HepG2 (cell line): ENCODE data around the gene ZMYND19. TPM values are rescaled to one million over a fixed set of nuclear protein-coding genes. Genes with fewer than 3 reads are reported as not detected.

Experiments
- MED1 ChIP-seq: sonication (generic); formaldehyde crosslinking; IDR thresholded peaks from 2 replicates; pipeline ENCODE4 v1.4.0; 2020; ENCODE audit warnings: missing genetic modification reagents
- NFKB2 ChIP-seq: sonication (generic); formaldehyde crosslinking; IDR thresholded peaks from 2 replicates; pipeline ENCODE4 v1.4.0; 2020; ENCODE audit warnings: missing genetic modification reagents, borderline replicate concordance
- SP1 ChIP-seq, 2 experiments: fragments of 450-650 bp in 1 of 2; sonication (generic) in 1 of 2; formaldehyde crosslinking in 1 of 2; IDR thresholded peaks; 2 replicates each; pipeline versions ENCODE4 v1.4.0 to v1.6.1; 2016 to 2020; ENCODE audit warnings: missing genetic modification reagents in 1 of 2
- ZNF431 ChIP-seq: sonication (generic); formaldehyde crosslinking; IDR thresholded peaks from 2 replicates; pipeline ENCODE4 v1.9.0; 2022; ENCODE audit warnings: missing genetic modification reagents, low read depth, mild to moderate bottlenecking, borderline replicate concordance
- polyA plus RNA-seq, 8 experiments: library from polyadenylated mRNA; depleted of rRNA in 3 of 8; stranded (reverse) in 7 of 8; unstranded in 1 of 8; fragments of >200 nt; fragmentation: Illumina TruSeq in 4 of 8; extraction: Trizol in 4 of 8; gene quantifications; 2 replicates each; pipeline versions ENCODE4 v1.2.1 to v1.2.3, GENCODE V29; 2011 to 2016; ENCODE audit warnings: low read depth in 4 of 8, missing spikeins in 1 of 8, mixed read lengths in 1 of 8; ENCODE audit not compliant: insufficient read depth in 1 of 8
- total RNA-seq, 5 experiments: library from RNA; depleted of rRNA; stranded (reverse); fragments of >200 nt; fragmentation: Illumina TruSeq; extraction: Trizol; gene quantifications; 2 replicates each; pipeline ENCODE4 v1.2.3, GENCODE V29; 2016; ENCODE audit warnings: low read depth in 1 of 5
- TF ChIP-seq, protein P1 (sequence below): sonication (generic); formaldehyde crosslinking; IDR thresholded peaks from 2 replicates; pipeline ENCODE4 v1.4.0; 2020; ENCODE audit warnings: missing genetic modification reagents, borderline replicate concordance
- TF ChIP-seq, protein P2 (sequence below): sonication (generic); formaldehyde crosslinking; conservative IDR thresholded peaks from 2 replicates; pipeline ENCODE4 v1.5.0; 2020; ENCODE audit warnings: missing genetic modification reagents
- TF ChIP-seq, protein P3 (sequence below): sonication (generic); formaldehyde crosslinking; IDR thresholded peaks from 2 replicates; pipeline ENCODE4 v1.5.0; 2020; ENCODE audit warnings: mild to moderate bottlenecking, missing genetic modification reagents
- TF ChIP-seq, protein P4 (sequence below): sonication (generic); formaldehyde crosslinking; conservative IDR thresholded peaks from 2 replicates; pipeline ENCODE4 v1.8.1; 2023; ENCODE audit warnings: missing genetic modification reagents
- TF ChIP-seq, protein P5 (sequence below): sonication (generic); formaldehyde crosslinking; IDR thresholded peaks from 2 replicates; pipeline ENCODE4 v1.8.1; 2023; ENCODE audit warnings: missing genetic modification reagents, mild to moderate bottlenecking, borderline replicate concordance
- TF ChIP-seq, protein P6 (sequence below): IDR thresholded peaks from 2 replicates; pipeline ENCODE4 v1.6.1; 2016; ENCODE audit warnings: missing biosample characterization, missing genetic modification reagents, low read depth
- TF ChIP-seq, protein P7 (sequence below): sonication (generic); formaldehyde crosslinking; IDR thresholded peaks from 2 replicates; pipeline ENCODE4 v1.5.1; 2020; ENCODE audit warnings: mild to moderate bottlenecking, missing genetic modification reagents, moderate library complexity

Gene ZMYND19
- total and polyA plus RNA-seq, 2 of the 13 experiments (the other 11 are each of a cell fraction or from before 2014, with no cell fraction given): 21.3 to 38.7 TPM

DNA sequence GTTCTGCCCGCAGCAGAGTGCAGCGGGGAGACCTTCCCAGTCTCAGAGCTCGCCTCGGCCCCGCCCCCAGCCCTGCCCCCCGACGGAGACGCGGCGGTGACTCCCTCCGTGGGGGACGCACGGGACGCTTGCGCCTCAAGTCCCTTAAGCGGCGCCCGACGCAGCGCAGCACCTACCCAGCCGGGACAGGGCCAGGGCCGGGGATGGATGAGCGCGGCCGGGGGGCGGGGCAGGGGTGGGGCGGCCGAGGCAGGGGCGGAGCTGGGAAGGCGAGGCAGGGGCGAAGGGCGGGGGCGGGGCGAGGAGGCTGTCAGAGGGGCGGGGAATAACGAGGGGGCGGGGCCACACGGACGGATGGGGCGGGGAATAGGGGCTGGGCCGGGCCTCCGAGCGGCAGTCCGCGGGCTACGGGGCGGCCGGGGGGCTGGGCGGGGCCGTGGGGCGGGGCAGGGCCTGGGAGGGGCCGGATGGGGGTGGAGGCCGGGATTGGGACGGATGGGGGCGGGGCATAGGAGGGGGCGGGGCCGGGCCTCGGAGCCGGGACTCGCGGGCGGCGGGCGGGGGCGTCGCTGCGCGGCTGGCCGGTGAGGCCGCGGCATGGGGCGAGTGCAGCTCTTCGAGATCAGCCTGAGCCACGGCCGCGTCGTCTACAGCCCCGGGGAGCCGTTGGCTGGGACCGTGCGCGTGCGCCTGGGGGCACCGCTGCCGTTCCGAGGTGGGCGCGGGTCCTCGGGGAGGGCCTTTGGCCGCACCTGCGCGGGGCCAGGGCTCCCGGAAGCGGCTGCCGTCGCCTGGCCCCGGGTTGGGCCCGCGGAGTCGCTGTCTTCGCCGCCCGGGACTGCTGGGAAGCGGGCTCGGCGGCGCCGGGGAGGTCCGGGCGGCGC is 15.1 kb upstream of the ZMYND19 start, which contains the start of gene ARRDC1 (continued):
- TF ChIP-seq, protein P1, sequence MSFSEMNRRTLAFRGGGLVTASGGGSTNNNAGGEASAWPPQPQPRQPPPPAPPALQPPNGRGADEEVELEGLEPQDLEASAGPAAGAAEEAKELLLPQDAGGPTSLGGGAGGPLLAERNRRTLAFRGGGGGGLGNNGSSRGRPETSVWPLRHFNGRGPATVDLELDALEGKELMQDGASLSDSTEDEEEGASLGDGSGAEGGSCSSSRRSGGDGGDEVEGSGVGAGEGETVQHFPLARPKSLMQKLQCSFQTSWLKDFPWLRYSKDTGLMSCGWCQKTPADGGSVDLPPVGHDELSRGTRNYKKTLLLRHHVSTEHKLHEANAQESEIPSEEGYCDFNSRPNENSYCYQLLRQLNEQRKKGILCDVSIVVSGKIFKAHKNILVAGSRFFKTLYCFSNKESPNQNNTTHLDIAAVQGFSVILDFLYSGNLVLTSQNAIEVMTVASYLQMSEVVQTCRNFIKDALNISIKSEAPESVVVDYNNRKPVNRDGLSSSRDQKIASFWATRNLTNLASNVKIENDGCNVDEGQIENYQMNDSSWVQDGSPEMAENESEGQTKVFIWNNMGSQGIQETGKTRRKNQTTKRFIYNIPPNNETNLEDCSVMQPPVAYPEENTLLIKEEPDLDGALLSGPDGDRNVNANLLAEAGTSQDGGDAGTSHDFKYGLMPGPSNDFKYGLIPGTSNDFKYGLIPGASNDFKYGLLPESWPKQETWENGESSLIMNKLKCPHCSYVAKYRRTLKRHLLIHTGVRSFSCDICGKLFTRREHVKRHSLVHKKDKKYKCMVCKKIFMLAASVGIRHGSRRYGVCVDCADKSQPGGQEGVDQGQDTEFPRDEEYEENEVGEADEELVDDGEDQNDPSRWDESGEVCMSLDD: 0 out of 2 replicates have a peak, but pooled peaks have one; percentile 21
- TF ChIP-seq, protein P2, sequence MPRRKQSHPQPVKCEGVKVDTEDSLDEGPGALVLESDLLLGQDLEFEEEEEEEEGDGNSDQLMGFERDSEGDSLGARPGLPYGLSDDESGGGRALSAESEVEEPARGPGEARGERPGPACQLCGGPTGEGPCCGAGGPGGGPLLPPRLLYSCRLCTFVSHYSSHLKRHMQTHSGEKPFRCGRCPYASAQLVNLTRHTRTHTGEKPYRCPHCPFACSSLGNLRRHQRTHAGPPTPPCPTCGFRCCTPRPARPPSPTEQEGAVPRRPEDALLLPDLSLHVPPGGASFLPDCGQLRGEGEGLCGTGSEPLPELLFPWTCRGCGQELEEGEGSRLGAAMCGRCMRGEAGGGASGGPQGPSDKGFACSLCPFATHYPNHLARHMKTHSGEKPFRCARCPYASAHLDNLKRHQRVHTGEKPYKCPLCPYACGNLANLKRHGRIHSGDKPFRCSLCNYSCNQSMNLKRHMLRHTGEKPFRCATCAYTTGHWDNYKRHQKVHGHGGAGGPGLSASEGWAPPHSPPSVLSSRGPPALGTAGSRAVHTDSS (CRISPR knock-in tag): no peak
- TF ChIP-seq, protein P3, sequence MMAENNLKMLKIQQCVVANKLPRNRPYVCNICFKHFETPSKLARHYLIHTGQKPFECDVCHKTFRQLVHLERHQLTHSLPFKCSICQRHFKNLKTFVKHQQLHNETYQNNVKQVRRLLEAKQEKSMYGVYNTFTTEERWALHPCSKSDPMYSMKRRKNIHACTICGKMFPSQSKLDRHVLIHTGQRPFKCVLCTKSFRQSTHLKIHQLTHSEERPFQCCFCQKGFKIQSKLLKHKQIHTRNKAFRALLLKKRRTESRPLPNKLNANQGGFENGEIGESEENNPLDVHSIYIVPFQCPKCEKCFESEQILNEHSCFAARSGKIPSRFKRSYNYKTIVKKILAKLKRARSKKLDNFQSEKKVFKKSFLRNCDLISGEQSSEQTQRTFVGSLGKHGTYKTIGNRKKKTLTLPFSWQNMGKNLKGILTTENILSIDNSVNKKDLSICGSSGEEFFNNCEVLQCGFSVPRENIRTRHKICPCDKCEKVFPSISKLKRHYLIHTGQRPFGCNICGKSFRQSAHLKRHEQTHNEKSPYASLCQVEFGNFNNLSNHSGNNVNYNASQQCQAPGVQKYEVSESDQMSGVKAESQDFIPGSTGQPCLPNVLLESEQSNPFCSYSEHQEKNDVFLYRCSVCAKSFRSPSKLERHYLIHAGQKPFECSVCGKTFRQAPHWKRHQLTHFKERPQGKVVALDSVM (CRISPR knock-in tag): no peak
- TF ChIP-seq, protein P4, sequence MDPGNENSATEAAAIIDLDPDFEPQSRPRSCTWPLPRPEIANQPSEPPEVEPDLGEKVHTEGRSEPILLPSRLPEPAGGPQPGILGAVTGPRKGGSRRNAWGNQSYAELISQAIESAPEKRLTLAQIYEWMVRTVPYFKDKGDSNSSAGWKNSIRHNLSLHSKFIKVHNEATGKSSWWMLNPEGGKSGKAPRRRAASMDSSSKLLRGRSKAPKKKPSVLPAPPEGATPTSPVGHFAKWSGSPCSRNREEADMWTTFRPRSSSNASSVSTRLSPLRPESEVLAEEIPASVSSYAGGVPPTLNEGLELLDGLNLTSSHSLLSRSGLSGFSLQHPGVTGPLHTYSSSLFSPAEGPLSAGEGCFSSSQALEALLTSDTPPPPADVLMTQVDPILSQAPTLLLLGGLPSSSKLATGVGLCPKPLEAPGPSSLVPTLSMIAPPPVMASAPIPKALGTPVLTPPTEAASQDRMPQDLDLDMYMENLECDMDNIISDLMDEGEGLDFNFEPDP (CRISPR knock-in tag): no peak
- TF ChIP-seq, protein P5, sequence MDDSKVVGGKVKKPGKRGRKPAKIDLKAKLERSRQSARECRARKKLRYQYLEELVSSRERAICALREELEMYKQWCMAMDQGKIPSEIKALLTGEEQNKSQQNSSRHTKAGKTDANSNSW (CRISPR knock-in tag): peak; percentile 54; the same call in 1 of the 2 replicates
- TF ChIP-seq SP1 (IDR thresholded peaks at IDR 0.05): no peak
- peak; percentile 36; the same call in 1 of the 2 replicates for TF ChIP-seq SP1 (CRISPR knock-in tag; IDR thresholded peaks at IDR 0.05)
- 0 out of 2 replicates have a peak, but pooled peaks have one; percentile 50 for TF ChIP-seq ZNF431 (CRISPR knock-in tag)
- TF ChIP-seq, protein P6, sequence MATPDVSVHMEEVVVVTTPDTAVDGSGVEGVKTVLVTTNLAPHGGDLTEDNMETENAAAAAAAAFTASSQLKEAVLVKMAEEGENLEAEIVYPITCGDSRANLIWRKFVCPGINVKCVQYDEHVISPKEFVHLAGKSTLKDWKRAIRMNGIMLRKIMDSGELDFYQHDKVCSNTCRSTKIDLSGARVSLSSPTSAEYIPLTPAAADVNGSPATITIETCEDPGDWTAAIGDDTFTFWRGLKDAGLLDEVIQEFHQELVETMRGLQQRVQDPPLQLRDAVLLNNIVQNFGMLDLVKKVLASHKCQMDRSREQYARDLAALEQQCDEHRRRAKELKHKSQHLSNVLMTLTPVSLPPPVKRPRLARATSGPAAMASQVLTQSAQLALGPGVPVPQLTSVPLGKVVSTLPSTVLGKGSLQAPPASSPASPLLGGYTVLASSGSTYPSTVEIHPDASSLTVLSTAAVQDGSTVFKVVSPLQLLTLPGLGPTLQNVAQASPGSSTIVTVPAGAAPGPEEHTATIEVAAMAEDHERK (CRISPR knock-in tag): peak; percentile 39; the same call in 1 of the 2 replicates
- 0 out of 2 replicates have a peak, but pooled peaks have one; percentile 23 for TF ChIP-seq NFKB2 (CRISPR knock-in tag)
- TF ChIP-seq, protein P7, sequence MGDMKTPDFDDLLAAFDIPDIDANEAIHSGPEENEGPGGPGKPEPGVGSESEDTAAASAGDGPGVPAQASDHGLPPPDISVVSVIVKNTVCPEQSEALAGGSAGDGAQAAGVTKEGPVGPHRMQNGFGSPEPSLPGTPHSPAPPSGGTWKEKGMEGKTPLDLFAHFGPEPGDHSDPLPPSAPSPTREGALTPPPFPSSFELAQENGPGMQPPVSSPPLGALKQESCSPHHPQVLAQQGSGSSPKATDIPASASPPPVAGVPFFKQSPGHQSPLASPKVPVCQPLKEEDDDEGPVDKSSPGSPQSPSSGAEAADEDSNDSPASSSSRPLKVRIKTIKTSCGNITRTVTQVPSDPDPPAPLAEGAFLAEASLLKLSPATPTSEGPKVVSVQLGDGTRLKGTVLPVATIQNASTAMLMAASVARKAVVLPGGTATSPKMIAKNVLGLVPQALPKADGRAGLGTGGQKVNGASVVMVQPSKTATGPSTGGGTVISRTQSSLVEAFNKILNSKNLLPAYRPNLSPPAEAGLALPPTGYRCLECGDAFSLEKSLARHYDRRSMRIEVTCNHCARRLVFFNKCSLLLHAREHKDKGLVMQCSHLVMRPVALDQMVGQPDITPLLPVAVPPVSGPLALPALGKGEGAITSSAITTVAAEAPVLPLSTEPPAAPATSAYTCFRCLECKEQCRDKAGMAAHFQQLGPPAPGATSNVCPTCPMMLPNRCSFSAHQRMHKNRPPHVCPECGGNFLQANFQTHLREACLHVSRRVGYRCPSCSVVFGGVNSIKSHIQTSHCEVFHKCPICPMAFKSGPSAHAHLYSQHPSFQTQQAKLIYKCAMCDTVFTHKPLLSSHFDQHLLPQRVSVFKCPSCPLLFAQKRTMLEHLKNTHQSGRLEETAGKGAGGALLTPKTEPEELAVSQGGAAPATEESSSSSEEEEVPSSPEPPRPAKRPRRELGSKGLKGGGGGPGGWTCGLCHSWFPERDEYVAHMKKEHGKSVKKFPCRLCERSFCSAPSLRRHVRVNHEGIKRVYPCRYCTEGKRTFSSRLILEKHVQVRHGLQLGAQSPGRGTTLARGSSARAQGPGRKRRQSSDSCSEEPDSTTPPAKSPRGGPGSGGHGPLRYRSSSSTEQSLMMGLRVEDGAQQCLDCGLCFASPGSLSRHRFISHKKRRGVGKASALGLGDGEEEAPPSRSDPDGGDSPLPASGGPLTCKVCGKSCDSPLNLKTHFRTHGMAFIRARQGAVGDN (CRISPR knock-in tag): peak; percentile 69
- TF ChIP-seq MED1 (CRISPR knock-in tag): 0 out of 2 replicates have a peak, but pooled peaks have one; percentile 42
